Measurements from ENCODE around the gene DRGX.

Gene DRGX

DNA sequence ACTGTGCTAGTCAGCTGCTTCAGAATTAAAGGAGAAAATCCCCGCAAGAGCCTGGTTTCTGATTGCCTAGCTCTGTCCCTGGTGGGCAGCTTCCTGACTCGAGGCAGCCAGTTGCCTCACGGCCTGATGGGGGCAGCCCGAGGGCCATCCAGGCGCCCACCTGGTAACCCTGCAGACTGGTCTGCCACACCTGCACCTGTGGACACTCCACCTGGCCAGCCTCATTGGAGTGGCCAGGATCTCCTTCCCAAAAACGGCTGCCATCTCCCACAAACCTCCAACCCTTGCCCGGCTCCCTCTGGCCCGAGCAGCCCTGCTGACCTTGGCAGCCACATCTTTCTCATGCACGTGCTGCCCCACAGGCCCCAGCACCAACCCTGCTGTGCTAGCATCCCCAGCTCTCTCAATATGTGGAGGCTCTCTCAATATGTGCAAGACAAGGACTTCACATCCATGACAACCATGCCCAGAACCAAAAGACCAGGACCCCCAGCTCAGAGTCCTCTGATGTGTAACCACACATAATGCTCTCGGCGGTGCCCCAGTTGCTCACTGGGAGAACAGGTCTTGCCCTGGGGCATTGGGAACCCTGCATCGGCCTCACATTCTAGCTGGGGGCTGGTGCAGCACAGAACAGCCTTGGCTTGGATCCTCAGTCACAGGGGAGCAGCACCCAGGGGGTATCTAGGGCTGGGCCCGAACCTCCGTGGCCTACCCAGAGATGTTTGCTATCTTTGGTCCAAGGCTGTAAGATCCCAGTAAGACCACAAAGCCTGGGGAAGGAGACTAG lies 14.6 kb downstream of the DRGX start:
- no peak for DNase-seq
- TF ChIP-seq GATA1 (IDR thresholded peaks at IDR 0.05; ENCODE audit: low read depth, low read length) (no peak), POLR2A (IDR thresholded peaks at IDR 0.05; ENCODE audit: low read length) (no peak)

GRCh38 chr10:49379596-49380410 lies 16.1 kb downstream of the DRGX start:
- DNase-seq, result no peak
- TF ChIP-seq GATA1 (IDR thresholded peaks at IDR 0.05; ENCODE audit: low read depth, low read length) (no peak), POLR2A (IDR thresholded peaks at IDR 0.05; ENCODE audit: low read length) (no peak)

GRCh38 chr10:49377256-49377655 lies 18.6 kb downstream of the DRGX start:
- TF ChIP-seq POLR2A (IDR thresholded peaks at IDR 0.05; ENCODE audit: low read length) (no peak), GATA1 (IDR thresholded peaks at IDR 0.05; ENCODE audit: low read depth, low read length) (no peak)
- no peak for DNase-seq

DNA sequence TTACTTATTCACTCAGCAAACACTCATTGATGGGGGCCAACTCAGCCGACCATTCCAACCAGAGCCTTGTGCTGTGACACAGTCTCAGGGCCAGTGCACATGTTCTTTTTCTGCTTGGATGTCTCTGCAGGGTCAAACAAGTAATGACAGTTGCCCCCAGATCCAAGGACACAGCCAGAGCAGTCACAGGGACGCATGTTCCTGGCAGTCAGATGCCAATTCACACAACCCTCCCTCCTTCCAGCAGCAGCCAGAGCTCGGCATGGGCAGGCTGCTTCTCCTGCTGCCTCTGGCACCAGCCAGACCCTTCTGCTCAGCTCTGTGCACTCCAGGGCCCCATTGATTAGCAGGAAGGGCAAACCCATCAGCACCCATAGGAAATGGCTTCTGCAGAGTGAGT lies 20.3 kb downstream of the DRGX start:
- TF ChIP-seq POLR2A (IDR thresholded peaks at IDR 0.05; ENCODE audit: low read length) (no peak), GATA1 (IDR thresholded peaks at IDR 0.05; ENCODE audit: low read depth, low read length) (no peak)
- no peak for DNase-seq

GRCh38 chr10:49374740-49375139 lies 21.1 kb downstream of the DRGX start:
- TF ChIP-seq GATA1 (IDR thresholded peaks at IDR 0.05; ENCODE audit: low read depth, low read length), result no peak
- no peak for TF ChIP-seq POLR2A (IDR thresholded peaks at IDR 0.05; ENCODE audit: low read length)
- no peak for DNase-seq

DNA sequence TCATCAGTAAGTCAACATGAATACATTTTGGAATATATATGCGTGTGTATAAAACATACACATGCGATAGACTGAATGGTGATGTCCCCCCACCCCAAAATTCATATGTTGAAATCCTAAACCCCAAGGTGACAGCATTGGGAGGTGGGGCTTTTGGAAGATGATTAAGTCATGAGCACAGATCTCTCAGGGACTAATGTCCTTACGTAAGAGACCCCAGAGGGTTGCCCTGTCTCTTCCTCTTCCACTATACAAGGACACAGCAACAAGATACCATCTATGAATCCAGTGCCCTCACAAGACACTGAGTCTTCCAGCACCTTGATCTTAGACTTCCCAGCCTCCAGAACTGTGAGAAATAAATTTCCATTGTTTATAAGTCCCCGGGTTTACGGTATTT lies 22.5 kb downstream of the DRGX start:
- DNase-seq, result no peak
- TF ChIP-seq POLR2A (IDR thresholded peaks at IDR 0.05; ENCODE audit: low read length) (no peak), GATA1 (IDR thresholded peaks at IDR 0.05; ENCODE audit: low read depth, low read length) (no peak)

GRCh38 chr10:49371967-49372366 lies 23.9 kb downstream of the DRGX start:
- TF ChIP-seq GATA1 (IDR thresholded peaks at IDR 0.05; ENCODE audit: low read depth, low read length) (no peak), POLR2A (IDR thresholded peaks at IDR 0.05; ENCODE audit: low read length) (no peak)
- DNase-seq, result no peak

GRCh38 chr10:49370326-49371100 lies 25.4 kb downstream of the DRGX start:
- no peak for DNase-seq

DNA sequence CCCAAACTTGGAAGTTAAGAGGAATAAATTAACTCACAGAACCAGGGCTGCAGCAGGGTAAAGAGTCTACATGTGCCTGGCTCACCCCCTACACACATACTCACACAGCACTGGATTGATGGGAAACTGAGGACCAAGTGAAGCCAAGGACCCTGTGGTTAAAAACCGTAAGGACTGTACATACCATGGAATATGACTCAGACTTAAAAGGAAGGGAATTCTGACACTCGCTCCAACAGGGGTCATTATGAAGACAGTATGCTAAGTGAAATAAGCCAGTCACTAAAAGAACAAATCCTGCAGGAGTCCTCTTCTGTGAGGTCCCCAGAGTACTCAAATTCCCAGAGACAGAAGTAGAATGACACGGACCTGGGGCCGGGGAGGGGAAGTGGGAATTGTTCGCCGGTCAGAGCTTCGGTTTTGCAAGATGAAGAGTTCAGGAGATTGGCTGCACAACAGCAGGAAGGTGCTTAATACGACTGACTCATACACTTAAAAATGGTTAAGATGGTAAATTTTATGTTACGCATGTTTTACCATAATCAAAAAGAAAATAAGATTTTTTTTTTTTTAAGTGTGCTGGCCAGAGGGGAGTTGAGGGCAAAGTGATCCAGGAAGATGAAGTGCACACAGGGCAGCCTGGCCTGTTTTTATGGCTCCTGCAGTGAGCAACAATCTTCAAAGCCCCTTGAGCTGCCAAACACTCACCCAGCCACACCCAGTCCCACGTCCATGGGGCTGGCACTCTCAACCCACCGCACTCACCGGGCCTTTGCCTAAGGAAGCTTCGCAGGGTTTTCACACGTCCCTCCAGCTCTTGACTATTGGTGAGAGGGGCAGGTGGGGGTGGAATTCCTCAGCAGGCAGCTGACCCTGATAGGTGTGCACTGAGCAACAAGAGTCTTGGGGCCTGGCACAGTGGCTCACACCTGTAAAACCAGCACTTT lies 26.4 kb downstream of the DRGX start:
- no peak for DNase-seq
- TF ChIP-seq GATA1 (IDR thresholded peaks at IDR 0.05; ENCODE audit: low read depth, low read length), result no peak
- TF ChIP-seq POLR2A (IDR thresholded peaks at IDR 0.05; ENCODE audit: low read length), result no peak

More at GRCh38 chr10:49370326-49371100, 25.4 kb downstream of the DRGX start:
- TF ChIP-seq POLR2A (IDR thresholded peaks at IDR 0.05; ENCODE audit: low read length), result no peak
- TF ChIP-seq GATA1 (IDR thresholded peaks at IDR 0.05; ENCODE audit: low read depth, low read length), result no peak

DNA sequence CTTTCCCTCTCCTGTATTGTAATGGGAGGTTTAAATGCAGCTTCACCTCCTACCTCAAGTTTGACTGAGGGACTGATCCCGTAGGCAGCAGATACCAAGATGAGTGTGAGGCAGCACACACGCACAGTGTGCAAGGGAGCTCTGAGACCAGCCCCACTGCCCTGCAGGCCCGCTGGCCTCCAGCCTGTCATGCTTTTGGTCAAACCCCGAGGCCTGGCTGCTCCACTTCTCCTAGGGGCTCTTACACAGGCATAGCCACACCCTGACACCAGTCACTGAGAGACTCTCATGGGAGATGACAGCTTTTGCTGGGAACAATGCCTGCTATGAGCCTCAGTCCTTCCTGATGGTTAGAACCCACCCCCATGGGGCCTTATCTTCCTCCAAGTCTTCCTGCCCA lies 27.6 kb downstream of the DRGX start:
- no peak for DNase-seq
- TF ChIP-seq GATA1 (IDR thresholded peaks at IDR 0.05; ENCODE audit: low read depth, low read length) (no peak), POLR2A (IDR thresholded peaks at IDR 0.05; ENCODE audit: low read length) (no peak)

GRCh38 chr10:49367600-49367999 lies 28.3 kb downstream of the DRGX start:
- DNase-seq, result no peak
- no peak for TF ChIP-seq POLR2A (IDR thresholded peaks at IDR 0.05; ENCODE audit: low read length)
- no peak for TF ChIP-seq GATA1 (IDR thresholded peaks at IDR 0.05; ENCODE audit: low read depth, low read length)

DNA sequence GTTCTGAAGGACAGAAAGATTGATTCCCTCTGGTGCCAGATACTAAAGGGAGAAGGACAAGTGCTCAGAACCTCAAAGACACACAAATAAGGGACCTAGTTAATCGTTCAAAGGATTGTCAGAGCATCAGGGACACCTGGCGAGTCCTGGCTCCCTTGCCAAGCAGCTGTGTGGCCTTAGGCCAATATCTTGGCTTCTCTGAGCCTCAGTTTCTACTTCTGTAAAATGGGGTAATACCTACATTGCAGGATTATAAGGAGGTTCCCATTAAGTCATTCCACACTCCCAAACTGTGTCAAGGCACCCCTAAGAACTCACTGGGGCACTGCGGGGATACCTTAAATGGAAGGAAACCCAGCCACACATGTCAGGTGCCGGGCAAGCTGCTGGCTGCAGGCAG lies 29.4 kb downstream of the DRGX start:
- DNase-seq, result no peak
- TF ChIP-seq GATA1 (IDR thresholded peaks at IDR 0.05; ENCODE audit: low read depth, low read length), result no peak
- TF ChIP-seq POLR2A (IDR thresholded peaks at IDR 0.05; ENCODE audit: low read length), result no peak
